COLO668 (cell line): ENCODE results near the gene PPP6R1.

ENCODE experiments used
- DNase-seq: peaks from one replicate; lab custom pipeline; 2025; ENCODE audit not compliant: unreplicated experiment; lab: John Stamatoyannopoulos, UW

Gene PPP6R1

GRCh38 chr19:55244004-55244680 lies 14.7 kb downstream of the PPP6R1 start:
- no peak for DNase-seq

- DNase-seq = no peak
Measured at GRCh38 chr19:55242517-55242916, 16.3 kb downstream of the PPP6R1 start.

GRCh38 chr19:55241935-55242464 lies 16.8 kb downstream of the PPP6R1 start:
- no peak for DNase-seq

- DNase-seq = no peak
Measured at GRCh38 chr19:55241143-55241934, 17.5 kb downstream of the PPP6R1 start.

- DNase-seq = no peak
Measured at GRCh38 chr19:55240713-55241020, 18.1 kb downstream of the PPP6R1 start.

DNA sequence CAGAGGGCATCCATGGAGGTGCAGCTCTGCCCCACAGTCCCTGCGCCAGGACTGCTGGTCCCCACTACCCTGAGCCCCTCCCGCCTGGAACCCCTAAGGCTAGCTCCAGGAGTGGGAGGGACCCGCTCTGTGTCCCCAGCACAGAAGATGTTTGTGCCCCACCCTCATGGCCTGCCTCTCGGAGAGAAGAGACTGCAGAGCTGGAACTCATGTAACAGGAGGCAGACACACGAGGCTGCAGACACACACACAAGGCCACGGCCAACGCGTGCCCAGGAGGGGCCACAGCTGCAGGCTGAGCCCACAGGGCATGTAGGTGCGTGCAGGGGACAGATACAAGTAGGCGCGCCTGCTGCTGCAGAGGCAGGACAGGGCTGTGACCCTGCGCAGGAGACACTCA lies 19.8 kb downstream of the PPP6R1 start:
- DNase-seq = no peak

- no peak for DNase-seq
Measured at GRCh38 chr19:55238030-55238429, 20.8 kb downstream of the PPP6R1 start.

- DNase-seq = no peak
Measured at GRCh38 chr19:55232986-55233385, 25.8 kb downstream of the PPP6R1 start.

- DNase-seq = no peak
Measured at GRCh38 chr19:55232286-55232602, 26.6 kb downstream of the PPP6R1 start.

GRCh38 chr19:55231391-55232285 lies 27.2 kb downstream of the PPP6R1 start:
- no peak for DNase-seq

- no peak for DNase-seq
Measured at GRCh38 chr19:55230780-55231179, 28.0 kb downstream of the PPP6R1 start.

GRCh38 chr19:55230329-55230728 lies 28.5 kb downstream of the PPP6R1 start:
- no peak for DNase-seq

DNA sequence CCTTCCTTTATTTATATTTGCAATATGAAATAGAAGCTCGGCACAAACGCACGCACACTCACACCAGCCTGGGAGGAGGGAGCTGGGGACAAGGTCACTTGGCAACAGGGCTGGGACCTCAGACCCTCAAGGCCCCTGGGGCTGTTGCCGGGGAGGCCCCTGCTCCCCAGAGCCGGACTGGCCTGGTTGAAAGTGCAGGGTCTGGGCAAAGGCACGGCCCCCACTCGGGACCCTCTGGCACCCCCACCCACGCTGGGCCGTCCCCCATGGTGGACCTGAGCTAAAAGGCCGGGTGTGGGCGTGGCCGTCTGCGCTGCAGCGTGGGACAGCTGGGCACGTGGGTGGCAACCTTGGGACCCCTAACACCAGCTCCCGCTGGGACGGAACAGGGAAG lies 29.0 kb downstream of the PPP6R1 start:
- DNase-seq = no peak

GRCh38 chr19:55229145-55229788 lies 29.6 kb downstream of the PPP6R1 start:
- no peak for DNase-seq

DNA sequence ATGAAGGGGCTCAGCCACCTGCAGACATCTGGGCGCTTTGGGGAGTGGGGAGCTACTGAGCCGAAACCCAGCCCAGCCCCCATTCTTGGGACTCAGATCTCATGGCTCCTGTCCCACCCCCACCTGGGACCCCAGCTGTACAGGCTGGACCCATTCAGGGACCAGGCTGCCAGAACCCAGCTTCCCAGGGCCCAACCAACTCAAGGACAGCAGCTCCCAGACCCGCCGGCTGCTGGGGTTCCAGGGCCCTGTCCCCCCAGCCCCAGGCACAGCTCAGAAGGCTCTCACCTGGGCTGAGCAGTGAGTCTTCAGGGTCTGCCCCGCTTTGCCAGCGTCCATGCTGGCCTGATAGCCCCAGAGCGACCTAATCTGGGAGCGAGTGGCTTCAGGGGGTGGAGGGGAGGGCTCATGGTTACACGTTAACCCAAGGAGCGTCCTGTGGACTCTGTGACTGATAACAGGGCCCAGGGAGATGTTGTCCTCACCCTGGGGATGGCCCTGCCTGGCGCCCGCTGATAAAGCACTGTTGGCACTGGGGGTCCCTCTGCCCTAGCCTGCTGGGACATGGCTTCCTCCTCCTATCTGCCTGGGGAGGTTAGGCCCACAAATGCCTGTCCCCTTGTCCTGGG lies 30.3 kb downstream of the PPP6R1 start, which contains the start of gene TMEM86B:
TSS of gene TMEM86B (minus strand) at position 361 of the 629 bp plus-strand sequence. CDS start at position 339, 22 bp downstream.
- no peak for DNase-seq

- no peak for DNase-seq
Measured at GRCh38 chr19:55228015-55228391, 30.8 kb downstream of the PPP6R1 start.

DNA sequence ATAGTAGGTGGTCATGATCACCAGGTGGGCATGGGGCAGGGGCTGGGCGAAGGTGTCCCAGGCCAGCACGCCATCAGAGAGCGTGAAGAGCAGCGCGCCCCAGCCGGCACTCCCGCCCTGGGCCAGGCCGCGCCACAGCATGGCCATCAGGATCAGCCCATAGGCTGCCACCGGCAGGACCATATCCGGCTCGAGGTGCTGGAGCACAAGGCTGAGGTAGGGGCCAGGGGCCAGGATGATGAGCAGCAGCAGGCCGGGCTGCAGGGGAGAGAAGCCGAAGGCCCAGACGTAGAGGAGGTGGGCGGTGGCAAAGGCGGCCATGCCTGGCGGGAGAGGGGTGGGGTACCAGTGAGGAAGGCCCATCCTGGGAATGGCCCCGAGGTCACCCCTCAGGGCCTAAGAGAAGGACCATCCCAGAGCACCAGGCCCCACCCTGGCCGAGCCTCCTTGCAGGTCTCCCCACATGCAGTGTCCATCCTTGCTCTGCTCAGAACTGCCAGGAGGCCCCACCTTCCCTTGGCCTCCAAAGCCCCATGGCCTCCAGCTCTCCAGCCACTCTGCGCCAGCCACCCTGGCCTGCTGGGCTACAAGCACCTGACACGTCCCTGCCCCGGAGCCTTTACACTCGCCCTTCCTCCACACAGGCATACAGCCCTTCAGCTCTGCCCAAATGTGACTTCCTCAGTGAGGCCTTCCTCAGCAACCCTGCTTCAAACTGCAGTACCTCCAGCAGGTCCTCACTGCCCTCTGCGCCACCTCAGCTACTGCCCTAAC lies 31.4 kb downstream of the PPP6R1 start:
- DNase-seq = no peak

- DNase-seq = no peak
Measured at GRCh38 chr19:55226788-55227187, 32.0 kb downstream of the PPP6R1 start.

GRCh38 chr19:55226273-55226672 lies 32.5 kb downstream of the PPP6R1 start:
- DNase-seq = no peak

DNA sequence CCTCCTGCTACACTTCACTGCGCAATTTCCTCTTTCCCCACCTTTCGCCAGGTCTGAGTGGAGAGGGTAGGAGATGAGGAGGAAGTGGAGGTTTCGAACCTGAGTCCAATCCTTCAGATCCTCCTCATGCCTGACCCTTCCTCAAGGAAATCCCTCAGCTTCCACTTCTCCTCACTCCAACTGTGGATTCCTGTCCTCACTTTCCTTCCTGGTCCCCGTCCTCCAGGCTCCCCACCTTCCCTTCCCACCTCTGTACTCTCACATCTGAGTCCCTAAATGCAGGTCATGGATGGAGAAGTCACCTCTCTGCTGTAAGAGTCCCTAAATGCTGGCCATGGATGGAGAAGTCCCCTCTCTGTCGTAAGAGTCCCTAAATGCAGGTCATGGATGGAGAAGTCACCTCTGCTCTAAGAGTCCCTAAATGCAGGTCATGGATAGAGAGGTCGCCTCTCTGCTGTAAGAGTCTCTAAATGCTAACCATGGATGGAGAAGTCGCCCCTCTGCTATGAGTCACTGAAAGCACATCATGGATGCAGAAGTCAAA lies 33.3 kb downstream of the PPP6R1 start:
- no peak for DNase-seq
